ENCODE data around the gene DNAH10.

Gene DNAH10

DNA sequence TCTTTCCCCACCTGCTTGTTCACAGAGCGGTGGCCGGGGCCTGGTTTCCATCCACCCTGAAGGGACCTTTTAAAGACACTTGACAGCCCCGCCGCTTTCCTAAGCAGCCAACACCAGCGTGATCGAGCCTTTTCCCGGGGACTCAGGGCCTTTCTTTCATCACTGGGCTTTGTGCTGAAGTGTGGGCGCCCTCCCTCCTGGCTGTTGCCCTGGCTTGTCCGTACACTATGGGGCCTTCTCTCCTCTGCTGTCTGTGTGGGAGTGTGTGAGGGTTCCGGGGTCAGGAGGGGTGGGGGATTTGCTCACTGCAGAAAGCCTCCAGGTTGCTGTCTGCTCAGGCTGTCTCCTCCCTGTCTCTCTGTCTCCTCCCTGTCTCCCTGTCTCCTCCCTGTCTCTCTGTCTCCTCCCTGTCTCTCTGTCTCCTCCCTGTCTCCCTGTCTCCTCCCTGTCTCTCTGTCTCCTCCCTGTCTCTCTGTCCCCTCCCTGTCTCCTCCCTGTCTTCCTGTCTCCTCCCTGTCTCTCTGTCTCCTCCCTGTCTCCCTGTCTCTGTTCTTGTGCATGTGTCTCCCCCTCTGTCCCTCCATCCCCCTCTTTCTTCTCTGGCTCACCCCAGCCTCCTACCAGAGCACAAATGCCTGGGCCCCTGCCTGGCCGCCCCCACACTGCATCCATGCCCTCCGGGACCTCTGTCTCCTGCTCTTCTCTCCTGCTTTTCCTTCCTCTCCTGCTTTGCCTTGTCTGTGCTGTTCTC lies 145.8 kb downstream of the DNAH10 start:
- H3K4me3 ChIP-seq (ENCODE audit: low read depth, low read length): no peak overlapping the region
- H3K27ac ChIP-seq (ENCODE audit: extremely low read depth, low read depth, low read length): no peak overlapping the region
- POLR2A ChIA-PET: no interaction called here
- no peaks in the 10 kb centered on the region for H3K36me3 ChIP-seq (ENCODE audit: control insufficient read depth in 2 of 2, insufficient read depth in 1 of 2, low read length in 2 of 2)
- no peaks in the 10 kb centered on the region for H3K4me1 ChIP-seq (ENCODE audit: control insufficient read depth, insufficient read depth, low read length)
- CTCF ChIA-PET: no interaction called here
- no peaks in the 10 kb centered on the region for H3K9me3 ChIP-seq (ENCODE audit: control insufficient read depth, insufficient read depth, low read depth, low read length)
- TF ChIP-seq ZEB2 (tag by site-specific recombination; IDR thresholded peaks at IDR 0.05): no peak
- TF ChIP-seq SP2 (tag by site-specific recombination; IDR thresholded peaks at IDR 0.05): no peak
- TF ChIP-seq ZFHX2 (tag by site-specific recombination; conservative IDR thresholded peaks at IDR 0.05): peak; percentile 84
- no peak for TF ChIP-seq ZNF623 (tag by site-specific recombination; IDR thresholded peaks at IDR 0.05)
- TF ChIP-seq OSR2 (tag by site-specific recombination; IDR thresholded peaks at IDR 0.05): no peak
- TF ChIP-seq HOXC10 (CRISPR knock-in tag; IDR thresholded peaks at IDR 0.05): no peak
- TF ChIP-seq ZNF560 (tag by site-specific recombination; IDR thresholded peaks at IDR 0.05; ENCODE audit: borderline replicate concordance): no peak
- TF ChIP-seq ZFP69B (tag by site-specific recombination; IDR thresholded peaks at IDR 0.05): no peak
- no peak for TF ChIP-seq ZNF335 (tag by site-specific recombination; conservative IDR thresholded peaks at IDR 0.05)
- peak; percentile 63; the same call in 1 of the 2 replicates for TF ChIP-seq EGR2 (tag by site-specific recombination; IDR thresholded peaks at IDR 0.05; ENCODE audit: low read depth)
- TF ChIP-seq ZNF140 (tag by site-specific recombination; IDR thresholded peaks at IDR 0.05): no peak
- TF ChIP-seq, protein P1, sequence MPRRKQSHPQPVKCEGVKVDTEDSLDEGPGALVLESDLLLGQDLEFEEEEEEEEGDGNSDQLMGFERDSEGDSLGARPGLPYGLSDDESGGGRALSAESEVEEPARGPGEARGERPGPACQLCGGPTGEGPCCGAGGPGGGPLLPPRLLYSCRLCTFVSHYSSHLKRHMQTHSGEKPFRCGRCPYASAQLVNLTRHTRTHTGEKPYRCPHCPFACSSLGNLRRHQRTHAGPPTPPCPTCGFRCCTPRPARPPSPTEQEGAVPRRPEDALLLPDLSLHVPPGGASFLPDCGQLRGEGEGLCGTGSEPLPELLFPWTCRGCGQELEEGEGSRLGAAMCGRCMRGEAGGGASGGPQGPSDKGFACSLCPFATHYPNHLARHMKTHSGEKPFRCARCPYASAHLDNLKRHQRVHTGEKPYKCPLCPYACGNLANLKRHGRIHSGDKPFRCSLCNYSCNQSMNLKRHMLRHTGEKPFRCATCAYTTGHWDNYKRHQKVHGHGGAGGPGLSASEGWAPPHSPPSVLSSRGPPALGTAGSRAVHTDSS (tag by site-specific recombination; IDR thresholded peaks at IDR 0.05): no peak
- no peak for TF ChIP-seq ZNF184 (tag by site-specific recombination; IDR thresholded peaks at IDR 0.05)
- no peak for TF ChIP-seq ZNF354C (tag by site-specific recombination; IDR thresholded peaks at IDR 0.05; ENCODE audit: borderline replicate concordance, low read depth)
- TF ChIP-seq ZNF239 (tag by site-specific recombination; IDR thresholded peaks at IDR 0.05): no peak
- no peak for TF ChIP-seq ZNF658 (tag by site-specific recombination; IDR thresholded peaks at IDR 0.05)
- peak; percentile 97 for TF ChIP-seq WT1 (tag by site-specific recombination; IDR thresholded peaks at IDR 0.05)
- no peak for TF ChIP-seq YY1 (tag by site-specific recombination; IDR thresholded peaks at IDR 0.05)
- peak; percentile 77 for TF ChIP-seq ZBTB17 (tag by site-specific recombination; IDR thresholded peaks at IDR 0.05)
- no peak for TF ChIP-seq ZNF76 (tag by site-specific recombination; IDR thresholded peaks at IDR 0.05; ENCODE audit: borderline replicate concordance, low read depth)
- TF ChIP-seq ZNF112 (tag by site-specific recombination; IDR thresholded peaks at IDR 0.05): no peak
- no peak for TF ChIP-seq ZNF501 (tag by site-specific recombination; IDR thresholded peaks at IDR 0.05)
- TF ChIP-seq ZNF280D (tag by site-specific recombination; IDR thresholded peaks at IDR 0.05): no peak
- no peak for TF ChIP-seq AEBP2 (tag by site-specific recombination; IDR thresholded peaks at IDR 0.05; ENCODE audit: borderline replicate concordance)
- TF ChIP-seq ZNF248 (tag by site-specific recombination; IDR thresholded peaks at IDR 0.05): no peak
- no peak for TF ChIP-seq BCL11A (tag by site-specific recombination; IDR thresholded peaks at IDR 0.05; ENCODE audit: low read depth)
- no peak for TF ChIP-seq ZNF670 (tag by site-specific recombination; IDR thresholded peaks at IDR 0.05; ENCODE audit: low read depth)
- no peak for TF ChIP-seq HOXD13 (CRISPR knock-in tag; IDR thresholded peaks at IDR 0.05; ENCODE audit: borderline replicate concordance)
- no peak for TF ChIP-seq ZNF214 (tag by site-specific recombination; IDR thresholded peaks at IDR 0.05; ENCODE audit: borderline replicate concordance)
- TF ChIP-seq ZNF138 (tag by site-specific recombination; IDR thresholded peaks at IDR 0.05; ENCODE audit: borderline replicate concordance): no peak
- no peak for TF ChIP-seq SETDB1 (IDR thresholded peaks at IDR 0.05; ENCODE audit: insufficient read length, low read length)
- no peak for TF ChIP-seq HOXA7 (CRISPR knock-in tag; IDR thresholded peaks at IDR 0.05; ENCODE audit: borderline replicate concordance)
- peak; percentile 41; the same call in 1 of the 2 replicates for TF ChIP-seq ZNF366 (tag by site-specific recombination; conservative IDR thresholded peaks at IDR 0.05)
- no peak for TF ChIP-seq SCRT1 (tag by site-specific recombination; IDR thresholded peaks at IDR 0.05; ENCODE audit: borderline replicate concordance)
